Upper lobe of left lung (tissue), 4 donors: ENCODE measurements around the gene OR51B6.

ENCODE experiments used
- EP300 ChIP-seq, 4 donors: sonication (generic); formaldehyde crosslinking; IDR thresholded peaks; one replicate each; pipeline ENCODE4 v1.5.1; 2017; ENCODE audit warnings: antibody characterized with exemption in 4 of 4, control low read depth in 2 of 4
- POLR2A ChIP-seq, 4 donors: fragments of 450-650 bp; IDR thresholded peaks; one replicate each; pipeline ENCODE4 v1.5.1; 2016 to 2017; ENCODE audit warnings: antibody characterized with exemption in 4 of 4, mild to moderate bottlenecking in 2 of 4
- POLR2AphosphoS5 ChIP-seq, 2 donors: sonication (generic); formaldehyde crosslinking; IDR thresholded peaks; one replicate each; pipeline ENCODE4 v1.5.1; 2017; ENCODE audit warnings: antibody characterized with exemption in 2 of 2
- TF ChIP-seq, protein P1 (sequence below), 6 experiments: fragments of 450-650 bp in 4 of 6; fragments of 200-600 bp in 2 of 6; sonication (generic) in 2 of 6; IDR thresholded peaks; one replicate each; pipeline ENCODE4 v1.5.1; 2016 to 2019; ENCODE audit warnings: antibody characterized with exemption in 6 of 6

DNA sequence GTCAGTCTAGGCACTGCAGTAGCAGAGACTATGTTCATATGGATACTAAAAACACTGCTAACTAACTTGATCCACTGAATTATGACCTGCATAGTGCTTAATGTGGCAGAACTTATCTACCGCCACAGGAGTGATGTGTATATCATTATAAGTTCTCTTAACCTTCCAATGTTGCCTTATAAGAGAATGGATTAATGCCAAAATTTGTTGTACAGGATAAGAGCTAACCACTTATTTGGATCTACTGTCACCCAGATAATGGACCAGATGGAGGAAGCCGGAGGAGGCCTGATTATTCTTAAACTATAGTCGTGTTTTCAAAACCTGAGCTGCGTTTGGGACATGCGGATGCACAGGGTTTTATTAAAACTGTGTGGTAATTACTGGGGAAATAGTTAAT, 47.7 kb upstream of the OR51B6 start:
- TF ChIP-seq, protein P1, sequence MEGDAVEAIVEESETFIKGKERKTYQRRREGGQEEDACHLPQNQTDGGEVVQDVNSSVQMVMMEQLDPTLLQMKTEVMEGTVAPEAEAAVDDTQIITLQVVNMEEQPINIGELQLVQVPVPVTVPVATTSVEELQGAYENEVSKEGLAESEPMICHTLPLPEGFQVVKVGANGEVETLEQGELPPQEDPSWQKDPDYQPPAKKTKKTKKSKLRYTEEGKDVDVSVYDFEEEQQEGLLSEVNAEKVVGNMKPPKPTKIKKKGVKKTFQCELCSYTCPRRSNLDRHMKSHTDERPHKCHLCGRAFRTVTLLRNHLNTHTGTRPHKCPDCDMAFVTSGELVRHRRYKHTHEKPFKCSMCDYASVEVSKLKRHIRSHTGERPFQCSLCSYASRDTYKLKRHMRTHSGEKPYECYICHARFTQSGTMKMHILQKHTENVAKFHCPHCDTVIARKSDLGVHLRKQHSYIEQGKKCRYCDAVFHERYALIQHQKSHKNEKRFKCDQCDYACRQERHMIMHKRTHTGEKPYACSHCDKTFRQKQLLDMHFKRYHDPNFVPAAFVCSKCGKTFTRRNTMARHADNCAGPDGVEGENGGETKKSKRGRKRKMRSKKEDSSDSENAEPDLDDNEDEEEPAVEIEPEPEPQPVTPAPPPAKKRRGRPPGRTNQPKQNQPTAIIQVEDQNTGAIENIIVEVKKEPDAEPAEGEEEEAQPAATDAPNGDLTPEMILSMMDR (IDR thresholded peaks at IDR 0.05), result no peak
- no peak for TF ChIP-seq POLR2AphosphoS5 (IDR thresholded peaks at IDR 0.05)
- TF ChIP-seq POLR2A (IDR thresholded peaks at IDR 0.05), result no peak
- no peak for TF ChIP-seq EP300 (IDR thresholded peaks at IDR 0.05)
